22Rv1 (cell line): ENCODE results near the gene NIPAL4.

Experiments
- H3K27ac ChIP-seq: fragments of 450-650 bp; 2 replicates; pipeline ENCODE4 v1.5.1; 2017
- ZFX ChIP-seq: fragments of 450-650 bp; IDR thresholded peaks from 2 replicates; pipeline ENCODE4 v1.6.1; 2017; ENCODE audit warnings: antibody characterized with exemption, borderline replicate concordance
- TF ChIP-seq, protein P1 (sequence below): fragments of 450-650 bp; IDR thresholded peaks from 2 replicates; pipeline ENCODE4 v1.5.1; 2017; ENCODE audit warnings: mild to moderate bottlenecking

Gene NIPAL4

DNA sequence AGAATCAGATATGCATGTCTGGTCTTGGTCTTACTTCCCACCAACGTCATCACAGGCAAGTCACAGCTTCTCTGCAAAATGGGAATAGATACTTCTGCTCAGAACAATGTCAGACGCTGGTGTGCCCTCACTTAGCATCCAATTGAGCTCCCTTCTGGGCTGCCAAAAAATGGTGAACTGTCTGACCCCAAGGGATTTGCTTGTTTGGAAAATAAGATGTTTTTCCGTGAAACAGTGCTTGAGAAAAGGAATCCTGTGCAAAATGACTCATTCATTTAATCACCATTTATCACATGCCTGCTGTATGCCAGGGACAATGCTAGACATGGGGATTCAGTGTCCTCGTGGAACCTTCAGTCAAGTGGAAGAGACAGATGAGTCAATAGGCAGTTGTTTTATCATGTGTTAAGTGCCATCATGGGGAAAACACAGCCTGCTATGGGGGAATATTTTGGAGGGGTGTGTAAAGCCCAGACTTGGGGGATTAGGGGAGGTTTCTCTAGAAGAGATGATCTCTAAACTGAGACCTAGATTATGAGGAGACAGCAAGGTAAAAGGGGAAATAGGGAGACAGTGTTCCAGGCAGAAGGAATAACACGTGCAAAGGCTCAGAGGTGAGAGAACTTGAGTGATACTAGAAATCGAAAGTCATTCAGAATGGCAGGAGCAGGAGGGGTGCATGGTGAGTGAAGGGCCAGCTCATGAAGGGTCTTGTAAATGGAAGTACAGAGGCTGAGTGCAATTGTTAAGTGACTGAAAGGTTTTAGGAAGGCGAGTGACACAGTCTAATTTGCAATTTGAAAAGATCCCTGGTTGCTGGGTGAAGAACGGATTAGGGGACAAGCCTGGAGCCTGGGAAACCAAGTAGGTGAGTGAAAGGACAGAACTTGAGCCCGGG is 3.9 kb downstream of the NIPAL4 start:
- no peak overlapping the region for H3K27ac ChIP-seq
- no peak for TF ChIP-seq ZFX
- TF ChIP-seq, protein P1, sequence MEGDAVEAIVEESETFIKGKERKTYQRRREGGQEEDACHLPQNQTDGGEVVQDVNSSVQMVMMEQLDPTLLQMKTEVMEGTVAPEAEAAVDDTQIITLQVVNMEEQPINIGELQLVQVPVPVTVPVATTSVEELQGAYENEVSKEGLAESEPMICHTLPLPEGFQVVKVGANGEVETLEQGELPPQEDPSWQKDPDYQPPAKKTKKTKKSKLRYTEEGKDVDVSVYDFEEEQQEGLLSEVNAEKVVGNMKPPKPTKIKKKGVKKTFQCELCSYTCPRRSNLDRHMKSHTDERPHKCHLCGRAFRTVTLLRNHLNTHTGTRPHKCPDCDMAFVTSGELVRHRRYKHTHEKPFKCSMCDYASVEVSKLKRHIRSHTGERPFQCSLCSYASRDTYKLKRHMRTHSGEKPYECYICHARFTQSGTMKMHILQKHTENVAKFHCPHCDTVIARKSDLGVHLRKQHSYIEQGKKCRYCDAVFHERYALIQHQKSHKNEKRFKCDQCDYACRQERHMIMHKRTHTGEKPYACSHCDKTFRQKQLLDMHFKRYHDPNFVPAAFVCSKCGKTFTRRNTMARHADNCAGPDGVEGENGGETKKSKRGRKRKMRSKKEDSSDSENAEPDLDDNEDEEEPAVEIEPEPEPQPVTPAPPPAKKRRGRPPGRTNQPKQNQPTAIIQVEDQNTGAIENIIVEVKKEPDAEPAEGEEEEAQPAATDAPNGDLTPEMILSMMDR, result no peak

DNA sequence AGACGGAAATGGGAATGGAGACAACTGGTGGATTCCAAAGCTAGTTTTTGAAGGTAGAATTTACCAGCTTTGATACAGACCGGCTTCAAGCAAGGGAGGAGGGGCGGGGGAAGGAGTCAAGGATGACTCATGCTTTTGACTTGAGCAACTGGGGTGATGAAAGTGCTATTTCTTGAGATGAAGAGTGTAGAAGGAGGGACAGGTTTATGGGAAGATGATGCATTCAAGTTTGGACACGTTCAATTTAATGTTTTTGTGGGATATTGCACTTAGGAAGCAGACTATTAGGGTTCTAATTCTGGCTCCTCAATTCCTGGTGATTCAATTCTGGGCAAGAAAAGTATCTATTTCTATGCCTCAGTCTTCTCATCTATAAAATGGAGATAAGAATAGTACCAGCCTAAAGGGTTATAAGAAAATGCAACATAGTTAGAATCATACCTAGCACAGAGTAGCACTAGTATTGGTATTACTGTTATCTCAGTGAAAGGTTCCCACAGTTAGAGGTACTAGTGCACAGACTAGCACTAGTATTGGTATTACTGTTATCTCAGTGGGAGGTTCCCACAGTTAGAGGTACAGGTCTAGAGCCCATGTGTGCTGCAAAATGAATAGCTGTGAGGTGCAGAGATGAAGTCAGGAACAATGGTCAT is 4.6 kb downstream of the NIPAL4 start:
- no peak for TF ChIP-seq ZFX
- TF ChIP-seq, protein P1, result no peak
- no peak overlapping the region for H3K27ac ChIP-seq

GRCh38 chr5:157468293-157468965 is 8.4 kb downstream of the NIPAL4 start:
- TF ChIP-seq, protein P1, result no peak
- TF ChIP-seq ZFX, result no peak
- no peak overlapping the region for H3K27ac ChIP-seq

DNA sequence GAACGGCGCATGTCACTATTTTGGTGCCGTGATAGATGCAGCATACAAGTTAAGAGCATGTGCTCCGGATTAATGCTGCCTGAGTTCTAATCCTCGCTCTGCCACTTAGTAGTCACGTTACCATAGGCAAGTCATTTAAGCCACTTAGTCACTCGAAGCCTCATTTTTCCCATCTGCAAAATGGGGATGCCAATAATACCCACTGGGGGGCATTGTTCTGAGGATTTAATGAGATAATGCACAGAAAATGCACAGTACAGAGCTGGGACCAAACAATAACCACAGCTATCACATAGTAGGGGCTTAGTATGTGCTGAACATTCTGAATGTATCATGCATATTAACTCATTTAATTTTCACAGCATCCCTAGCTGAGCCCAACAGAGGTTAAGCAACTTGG is 9.1 kb downstream of the NIPAL4 start:
- no peak overlapping the region for H3K27ac ChIP-seq
- no peak for TF ChIP-seq ZFX
- TF ChIP-seq, protein P1, result no peak

GRCh38 chr5:157469687-157470086 is 9.7 kb downstream of the NIPAL4 start:
- H3K27ac ChIP-seq, result no peak overlapping the region
- TF ChIP-seq, protein P1, result no peak
- no peak for TF ChIP-seq ZFX

- no peak for TF ChIP-seq ZFX
- TF ChIP-seq, protein P1, result no peak
Observed at GRCh38 chr5:157470631-157471030, 10.6 kb downstream of the NIPAL4 start.

More at GRCh38 chr5:157470631-157471030, 10.6 kb downstream of the NIPAL4 start:
- no peak overlapping the region for H3K27ac ChIP-seq
